Measurements from ENCODE around the gene EPN2. TPM values are rescaled to one million over a fixed set of nuclear protein-coding genes. Genes with fewer than 3 reads are reported as not detected.

The EPN2 gene
- total and polyA plus RNA-seq, 3 donors from 2014 or later, result 60.0 to 66.5 (median 61.1) TPM

DNA sequence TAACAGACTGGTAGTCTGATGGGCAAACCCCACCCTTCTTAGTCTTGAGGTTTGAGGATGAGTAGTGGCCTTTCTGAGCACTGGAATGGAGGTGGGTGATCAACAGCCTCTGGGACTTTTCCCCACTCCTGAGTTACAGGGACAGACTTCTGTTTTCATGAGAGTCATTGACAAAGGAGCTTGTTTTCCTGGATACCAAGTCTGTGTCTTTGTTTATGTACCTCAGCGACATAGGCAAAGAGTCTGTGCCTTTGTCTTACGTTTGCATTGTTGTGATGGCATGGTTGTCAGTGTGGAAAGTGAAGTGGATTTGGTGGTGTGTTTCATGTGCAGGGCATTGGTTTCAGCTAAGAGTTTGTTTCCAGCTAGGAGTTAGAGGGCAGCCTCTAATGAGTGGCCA lies 17.5 kb downstream of the EPN2 start:
- no peak overlapping the region for H3K4me3 ChIP-seq
- intact Hi-C loops (cut with DNase I; ENCODE audit: low total_unique reads), result no loop called here
- no peaks in the 10 kb centered on the region for H3K36me3 ChIP-seq (ENCODE audit: low read depth, missing control alignments)
- no peaks in the 10 kb centered on the region for H3K27me3 ChIP-seq
- TF ChIP-seq POLR2A (IDR thresholded peaks at IDR 0.05), result no peak
- TF ChIP-seq, protein P1, sequence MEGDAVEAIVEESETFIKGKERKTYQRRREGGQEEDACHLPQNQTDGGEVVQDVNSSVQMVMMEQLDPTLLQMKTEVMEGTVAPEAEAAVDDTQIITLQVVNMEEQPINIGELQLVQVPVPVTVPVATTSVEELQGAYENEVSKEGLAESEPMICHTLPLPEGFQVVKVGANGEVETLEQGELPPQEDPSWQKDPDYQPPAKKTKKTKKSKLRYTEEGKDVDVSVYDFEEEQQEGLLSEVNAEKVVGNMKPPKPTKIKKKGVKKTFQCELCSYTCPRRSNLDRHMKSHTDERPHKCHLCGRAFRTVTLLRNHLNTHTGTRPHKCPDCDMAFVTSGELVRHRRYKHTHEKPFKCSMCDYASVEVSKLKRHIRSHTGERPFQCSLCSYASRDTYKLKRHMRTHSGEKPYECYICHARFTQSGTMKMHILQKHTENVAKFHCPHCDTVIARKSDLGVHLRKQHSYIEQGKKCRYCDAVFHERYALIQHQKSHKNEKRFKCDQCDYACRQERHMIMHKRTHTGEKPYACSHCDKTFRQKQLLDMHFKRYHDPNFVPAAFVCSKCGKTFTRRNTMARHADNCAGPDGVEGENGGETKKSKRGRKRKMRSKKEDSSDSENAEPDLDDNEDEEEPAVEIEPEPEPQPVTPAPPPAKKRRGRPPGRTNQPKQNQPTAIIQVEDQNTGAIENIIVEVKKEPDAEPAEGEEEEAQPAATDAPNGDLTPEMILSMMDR (IDR thresholded peaks at IDR 0.05), result no peak
- no peaks in the 10 kb centered on the region for H3K9me3 ChIP-seq
- DNase-seq, result no peak
- 90 to 94% methylated on average over 2 of the region's 2 CpGs for WGBS, 2 donors
- H3K4me1 ChIP-seq, result peaks cover 9% of the 10 kb centered on the region
- no peak overlapping the region for H3K27ac ChIP-seq

DNA sequence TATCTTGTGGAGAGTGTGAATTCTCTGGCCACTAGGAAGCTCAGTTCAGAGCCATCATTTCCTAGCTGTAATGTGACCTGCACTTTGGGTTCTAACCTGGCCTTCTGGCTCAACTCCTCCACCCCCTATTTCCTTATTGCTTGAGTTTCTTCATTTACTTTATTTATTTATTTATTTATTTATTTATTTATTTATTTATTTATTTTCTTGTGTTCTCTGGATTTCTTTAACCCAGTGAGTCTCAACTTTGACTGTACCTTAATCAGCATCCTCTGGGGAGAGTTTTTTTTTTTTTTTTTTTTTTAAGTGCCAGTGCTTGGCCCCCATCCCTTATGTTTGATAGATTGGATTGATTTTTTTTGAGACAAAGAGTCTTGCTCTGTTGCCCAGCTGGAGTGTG lies 18.1 kb downstream of the EPN2 start:
- H3K4me3 ChIP-seq, result no peak overlapping the region
- peaks cover 6% of the 10 kb centered on the region for H3K4me1 ChIP-seq
- H3K9me3 ChIP-seq, result no peaks in the 10 kb centered on the region
- no peaks in the 10 kb centered on the region for H3K36me3 ChIP-seq (ENCODE audit: low read depth, missing control alignments)
- TF ChIP-seq POLR2A (IDR thresholded peaks at IDR 0.05), result no peak
- TF ChIP-seq, protein P1 (IDR thresholded peaks at IDR 0.05), result no peak
- no peaks in the 10 kb centered on the region for H3K27me3 ChIP-seq
- DNase-seq, result no peak
- intact Hi-C loops (cut with DNase I; ENCODE audit: low total_unique reads), result no loop called here
- H3K27ac ChIP-seq, result no peak overlapping the region

DNA sequence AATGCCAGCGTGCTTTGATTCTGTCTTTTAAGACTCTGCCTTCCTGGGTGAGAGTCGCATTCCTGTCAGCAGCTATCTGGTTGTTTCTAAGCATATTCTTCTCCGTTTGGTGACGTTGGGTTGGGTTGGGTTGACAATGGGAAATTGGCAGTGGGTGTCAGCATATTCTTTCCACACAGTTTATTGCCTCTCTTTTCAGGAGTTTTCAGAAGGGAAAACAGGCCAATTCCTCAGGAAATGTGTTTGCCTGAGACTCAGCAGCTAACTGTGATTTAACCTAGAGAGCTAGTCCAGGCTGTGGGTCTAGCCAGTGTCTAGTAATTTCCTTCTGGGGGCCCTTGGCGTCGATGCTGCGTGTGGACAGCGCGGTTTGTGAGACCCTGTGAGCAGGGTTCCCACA lies 21.2 kb downstream of the EPN2 start:
- H3K4me1 ChIP-seq, result peaks cover 6% of the 10 kb centered on the region
- no peak overlapping the region for H3K4me3 ChIP-seq
- no peaks in the 10 kb centered on the region for H3K36me3 ChIP-seq (ENCODE audit: low read depth, missing control alignments)
- no peaks in the 10 kb centered on the region for H3K9me3 ChIP-seq
- DNase-seq, result no peak
- WGBS, 2 donors, result 82 to 94% methylated on average over 9 of the region's 9 CpGs
- intact Hi-C loops (cut with DNase I; ENCODE audit: low total_unique reads), result no loop called here
- TF ChIP-seq, protein P1 (IDR thresholded peaks at IDR 0.05), result no peak
- TF ChIP-seq POLR2A (IDR thresholded peaks at IDR 0.05), result no peak
- no peaks in the 10 kb centered on the region for H3K27me3 ChIP-seq
- no peak overlapping the region for H3K27ac ChIP-seq

DNA sequence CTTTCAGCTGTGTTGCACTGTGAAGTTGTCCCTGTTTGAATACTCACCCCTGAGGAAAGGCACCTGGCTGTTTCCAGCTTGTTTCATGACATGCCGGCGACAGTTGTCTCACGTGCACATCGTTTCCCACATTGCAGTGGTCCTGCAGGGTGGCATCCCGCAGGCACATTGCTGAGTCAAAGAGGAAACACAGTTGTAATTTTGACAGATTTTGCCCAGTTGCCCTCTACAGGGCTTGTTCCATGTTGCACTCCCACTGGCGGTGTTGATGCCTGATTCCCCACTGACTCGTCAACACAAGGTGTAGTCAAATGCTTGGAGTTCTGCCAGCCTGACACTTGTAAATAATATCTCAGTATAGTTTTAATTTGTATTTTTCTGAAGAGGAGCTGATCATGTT lies 23.8 kb downstream of the EPN2 start:
- peaks cover 22% of the 10 kb centered on the region for H3K4me1 ChIP-seq
- WGBS, 2 donors, result 82 to 85% methylated on average over 7 of the region's 7 CpGs
- no peaks in the 10 kb centered on the region for H3K36me3 ChIP-seq (ENCODE audit: low read depth, missing control alignments)
- DNase-seq, result no peak
- no peak overlapping the region for H3K27ac ChIP-seq
- H3K27me3 ChIP-seq, result no peaks in the 10 kb centered on the region
- intact Hi-C loops (cut with DNase I; ENCODE audit: low total_unique reads), result no loop called here
- no peak overlapping the region for H3K4me3 ChIP-seq
- TF ChIP-seq POLR2A (IDR thresholded peaks at IDR 0.05), result no peak
- TF ChIP-seq, protein P1 (IDR thresholded peaks at IDR 0.05), result no peak
- no peaks in the 10 kb centered on the region for H3K9me3 ChIP-seq

GRCh38 chr17:19261426-19261825 lies 24.3 kb downstream of the EPN2 start:
- Histone ChIP-seq H3K9me3 (no peaks in the 10 kb centered on the region), H3K27ac (no peak overlapping the region), H3K27me3 (no peaks in the 10 kb centered on the region), H3K4me1 (peaks cover 22% of the 10 kb centered on the region), H3K4me3 (no peak overlapping the region), H3K36me3 (ENCODE audit: low read depth, missing control alignments) (no peaks in the 10 kb centered on the region)
- 77 to 88% methylated on average over 2 of the region's 2 CpGs for WGBS, 2 donors
- TF ChIP-seq, protein P1 (IDR thresholded peaks at IDR 0.05), result no peak
- TF ChIP-seq POLR2A (IDR thresholded peaks at IDR 0.05), result no peak
- no peak for DNase-seq
- intact Hi-C loops (cut with DNase I; ENCODE audit: low total_unique reads), result no loop called here

Measured in testis (tissue), 3 donors.